Neural cell (in vitro differentiated cells): ENCODE results near the gene INPP5B.

Experiments
- CTCF ChIP-seq: fragments of 450-650 bp; IDR thresholded peaks from 2 replicates; pipeline ENCODE4 v1.5.1; 2014; ENCODE audit warnings: antibody characterized with exemption, mild to moderate bottlenecking, moderate library complexity; ENCODE audit not compliant: poor library complexity, severe bottlenecking
- EP300 ChIP-seq: fragments of 450-650 bp; conservative IDR thresholded peaks from 2 replicates; pipeline ENCODE4 v1.6.1; 2014; ENCODE audit warnings: antibody characterized with exemption, mild to moderate bottlenecking, moderate library complexity; ENCODE audit not compliant: poor library complexity, severe bottlenecking
- EZH2 ChIP-seq: fragments of 200-600, 300-800 bp; shearing (Covaris generic), sonication (generic); IDR thresholded peaks from 2 replicates; pipeline ENCODE4 v1.6.1; 2014; ENCODE audit warnings: antibody characterized with exemption, low read length, borderline replicate concordance, mild to moderate bottlenecking; ENCODE audit not compliant: insufficient read depth, poor library complexity, severe bottlenecking
- MXI1 ChIP-seq: fragments of 450-650 bp; conservative IDR thresholded peaks from 2 replicates; pipeline ENCODE4 v1.6.1; 2014; ENCODE audit warnings: antibody characterized with exemption, mild to moderate bottlenecking; ENCODE audit not compliant: poor library complexity, severe bottlenecking
- POLR2AphosphoS5 ChIP-seq: IDR thresholded peaks from 2 replicates; pipeline ENCODE4 v1.6.1; 2012
- RAD21 ChIP-seq: fragments of 450-650 bp; conservative IDR thresholded peaks from 2 replicates; pipeline ENCODE4 v1.6.1; 2014; ENCODE audit warnings: antibody characterized with exemption, mild to moderate bottlenecking, moderate library complexity
- SMC3 ChIP-seq: fragments of 450-650 bp; conservative IDR thresholded peaks from 2 replicates; pipeline ENCODE4 v1.6.1; 2014; ENCODE audit warnings: antibody characterized with exemption, mild to moderate bottlenecking, moderate library complexity; ENCODE audit not compliant: poor library complexity
- TF ChIP-seq, protein P1 (sequence below): IDR thresholded peaks from 2 replicates; pipeline ENCODE4 v1.6.1; 2012; ENCODE audit warnings: borderline replicate concordance

DNA sequence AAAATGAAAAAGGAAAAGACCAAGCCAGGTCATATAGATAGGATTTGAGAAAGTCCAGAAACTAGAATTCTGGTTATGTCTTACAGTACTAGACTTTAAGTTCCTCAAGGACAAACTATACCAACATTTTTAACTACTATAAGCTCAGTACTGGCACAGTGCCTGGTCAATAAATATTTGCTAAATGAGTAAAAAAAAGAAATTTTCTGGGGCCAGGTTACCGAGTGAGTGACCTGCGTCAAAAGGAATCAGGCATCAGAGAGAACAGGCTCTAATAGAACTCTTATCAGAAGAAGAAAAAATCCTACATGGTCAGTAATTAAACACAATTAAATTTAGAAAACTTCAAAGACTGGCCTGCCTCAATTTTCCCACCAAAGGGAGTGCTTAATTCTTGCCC, 115.0 kb downstream of the INPP5B start:
- TF ChIP-seq CTCF (no peak), POLR2AphosphoS5 (no peak), MXI1 (no peak), EP300 (no peak), EZH2 (no peak), RAD21 (no peak), SMC3 (no peak)
- TF ChIP-seq, protein P1, sequence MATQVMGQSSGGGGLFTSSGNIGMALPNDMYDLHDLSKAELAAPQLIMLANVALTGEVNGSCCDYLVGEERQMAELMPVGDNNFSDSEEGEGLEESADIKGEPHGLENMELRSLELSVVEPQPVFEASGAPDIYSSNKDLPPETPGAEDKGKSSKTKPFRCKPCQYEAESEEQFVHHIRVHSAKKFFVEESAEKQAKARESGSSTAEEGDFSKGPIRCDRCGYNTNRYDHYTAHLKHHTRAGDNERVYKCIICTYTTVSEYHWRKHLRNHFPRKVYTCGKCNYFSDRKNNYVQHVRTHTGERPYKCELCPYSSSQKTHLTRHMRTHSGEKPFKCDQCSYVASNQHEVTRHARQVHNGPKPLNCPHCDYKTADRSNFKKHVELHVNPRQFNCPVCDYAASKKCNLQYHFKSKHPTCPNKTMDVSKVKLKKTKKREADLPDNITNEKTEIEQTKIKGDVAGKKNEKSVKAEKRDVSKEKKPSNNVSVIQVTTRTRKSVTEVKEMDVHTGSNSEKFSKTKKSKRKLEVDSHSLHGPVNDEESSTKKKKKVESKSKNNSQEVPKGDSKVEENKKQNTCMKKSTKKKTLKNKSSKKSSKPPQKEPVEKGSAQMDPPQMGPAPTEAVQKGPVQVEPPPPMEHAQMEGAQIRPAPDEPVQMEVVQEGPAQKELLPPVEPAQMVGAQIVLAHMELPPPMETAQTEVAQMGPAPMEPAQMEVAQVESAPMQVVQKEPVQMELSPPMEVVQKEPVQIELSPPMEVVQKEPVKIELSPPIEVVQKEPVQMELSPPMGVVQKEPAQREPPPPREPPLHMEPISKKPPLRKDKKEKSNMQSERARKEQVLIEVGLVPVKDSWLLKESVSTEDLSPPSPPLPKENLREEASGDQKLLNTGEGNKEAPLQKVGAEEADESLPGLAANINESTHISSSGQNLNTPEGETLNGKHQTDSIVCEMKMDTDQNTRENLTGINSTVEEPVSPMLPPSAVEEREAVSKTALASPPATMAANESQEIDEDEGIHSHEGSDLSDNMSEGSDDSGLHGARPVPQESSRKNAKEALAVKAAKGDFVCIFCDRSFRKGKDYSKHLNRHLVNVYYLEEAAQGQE: no peak
